Testis (tissue), 3 donors: Measurements from ENCODE around the gene CCR7. TPM values are rescaled to one million over a fixed set of nuclear protein-coding genes. Genes with fewer than 3 reads are reported as not detected.

Experiments used
- DNase-seq: peaks from one replicate; pipeline ENCODE4 v3.0.0-alpha.2; 2019
- H3K27ac ChIP-seq, 2 donors: fragments of 200-600 bp; sonication (generic); one replicate each; pipeline ENCODE4 v1.5.1; 2019
- H3K27me3 ChIP-seq: fragments of 200-600 bp; sonication (generic); one replicate; pipeline ENCODE4 v1.5.1; 2019
- H3K36me3 ChIP-seq: fragments of 200-600 bp; sonication (generic); one replicate; pipeline ENCODE4 v1.5.1; 2017; ENCODE audit warnings: low read depth; ENCODE audit errors: missing control alignments
- H3K4me1 ChIP-seq: fragments of 200-600 bp; sonication (generic); one replicate; pipeline ENCODE4 v1.5.1; 2019
- H3K4me3 ChIP-seq, 2 donors: fragments of 200-600 bp; sonication (generic); one replicate each; pipeline ENCODE4 v1.5.1; 2017 to 2019
- H3K9me3 ChIP-seq: fragments of 200-600 bp; sonication (generic); one replicate; pipeline ENCODE4 v1.5.1; 2017
- CTCF ChIP-seq, 3 experiments: fragments of 450-650 bp in 2 of 3; fragments of 200-600 bp in 1 of 3; sonication (generic) in 1 of 3; IDR thresholded peaks; one replicate each; pipeline ENCODE4 v1.5.1; 2016 to 2019; ENCODE audit warnings: antibody characterized with exemption in 3 of 3, mild to moderate bottlenecking in 2 of 3, moderate library complexity in 1 of 3
- POLR2A ChIP-seq: fragments of 450-650 bp; IDR thresholded peaks from one replicate; pipeline ENCODE4 v1.6.1; 2017; ENCODE audit warnings: antibody characterized with exemption, mild to moderate bottlenecking, moderate library complexity
- WGBS, 2 donors: methylation state at CpG; one replicate each; pipeline ENCODE4 v1.1.5; 2018; 5-methylcytosine and 5-hydroxymethylcytosine counted together
- intact Hi-C: fragments of 100-400 bp; cut with DNase I; formaldehyde crosslinking; loops from one replicate; pipeline ENCODE4 v1.15.1; 2023; ENCODE audit warnings: low total_unique reads
- polyA plus RNA-seq: library from polyadenylated mRNA; stranded (reverse); fragments of 350-450 nt; fragmentation: Illumina TruSeq; extraction: RNeasy Lipid Tissue Mini Kit (QIAGEN cat#74804); gene quantifications from one replicate; pipeline ENCODE4 v1.2.3, GENCODE V29; 2014; ENCODE audit warnings: low read depth, low replicate concordance; ENCODE audit not compliant: insufficient read depth
- total RNA-seq, 2 donors: library from RNA; depleted of rRNA; stranded (reverse); fragments of >200 nt; gene quantifications; one replicate each; pipeline ENCODE4 v1.2.3, GENCODE V29; 2016

The CCR7 gene
- total and polyA plus RNA-seq, 3 donors from 2014 or later: 0.87 to 1.5 (median 1.3) TPM

- no peaks in the 10 kb centered on the region for H3K36me3 ChIP-seq
- H3K4me3 ChIP-seq: no peak overlapping the region
- intact Hi-C loops: loop anchor here (5.0 kb wide), 1 partner anchor 115 kb away; the partner anchor contains the start of gene IGFBP4
- H3K4me1 ChIP-seq: peaks cover 64% of the 10 kb centered on the region
- no peak for TF ChIP-seq POLR2A
- TF ChIP-seq CTCF (IDR thresholded peaks at IDR 0.05): no peak
- H3K27me3 ChIP-seq: no peaks in the 10 kb centered on the region
- DNase-seq: no peak
- 67 to 71% methylated on average over 4 to 6 of the region's 6 CpGs for WGBS, 2 donors
- H3K27ac ChIP-seq: peak overlapping the region; percentile 25 to 71
- H3K9me3 ChIP-seq: no peaks in the 10 kb centered on the region
Measured at GRCh38 chr17:40557531-40558299, 7.6 kb downstream of the CCR7 start.

GRCh38 chr17:40556884-40557414 is 8.3 kb downstream of the CCR7 start:
- Histone ChIP-seq H3K4me1 (peaks cover 71% of the 10 kb centered on the region), H3K36me3 (no peaks in the 10 kb centered on the region), H3K4me3 (no peak overlapping the region), H3K27ac (peak overlapping the region in 1 of 2 donors; percentile 71), H3K27me3 (no peaks in the 10 kb centered on the region), H3K9me3 (no peaks in the 10 kb centered on the region)
- intact Hi-C loops: loop anchor here (5.0 kb wide), 1 partner anchor 115 kb away; the partner anchor contains the start of gene IGFBP4
- WGBS, 2 donors: 40 to 48% methylated on average over 16 of the region's 16 CpGs
- TF ChIP-seq POLR2A (no peak), CTCF (IDR thresholded peaks at IDR 0.05) (no peak)
- DNase-seq: no peak

GRCh38 chr17:40556198-40556661 is 9.0 kb downstream of the CCR7 start:
- WGBS, 2 donors: 88 to 93% methylated on average over 1 of the region's 1 CpG
- DNase-seq: no peak
- H3K36me3 ChIP-seq: no peaks in the 10 kb centered on the region
- peaks cover 78% of the 10 kb centered on the region for H3K4me1 ChIP-seq
- no peak overlapping the region for H3K4me3 ChIP-seq
- H3K27me3 ChIP-seq: no peaks in the 10 kb centered on the region
- no peaks in the 10 kb centered on the region for H3K9me3 ChIP-seq
- H3K27ac ChIP-seq: peak overlapping the region in 1 of 2 donors; percentile 71
- intact Hi-C loops: loop anchor here (5.0 kb wide), 1 partner anchor 114 kb away; the partner anchor contains the start of gene IGFBP4
- TF ChIP-seq CTCF (IDR thresholded peaks at IDR 0.05): no peak
- no peak for TF ChIP-seq POLR2A

GRCh38 chr17:40555296-40556190 is 9.7 kb downstream of the CCR7 start:
- peak overlapping the region; percentile 71 to 78 for H3K27ac ChIP-seq
- WGBS, 2 donors: 91 to 93% methylated on average over 26 of the region's 26 CpGs
- no peak overlapping the region for H3K4me3 ChIP-seq
- no peak for TF ChIP-seq CTCF (IDR thresholded peaks at IDR 0.05)
- TF ChIP-seq POLR2A: no peak
- H3K27me3 ChIP-seq: no peaks in the 10 kb centered on the region
- H3K9me3 ChIP-seq: no peaks in the 10 kb centered on the region
- intact Hi-C loops: loop anchor here (5.0 kb wide), 1 partner anchor 113 kb away; the partner anchor contains the start of gene IGFBP4
- DNase-seq: no peak
- no peaks in the 10 kb centered on the region for H3K36me3 ChIP-seq
- peaks cover 82% of the 10 kb centered on the region for H3K4me1 ChIP-seq
